A549 (cell line): Measurements from ENCODE around the gene PTGR2. TPM values are rescaled to one million over a fixed set of nuclear protein-coding genes. Genes with fewer than 3 reads are reported as not detected.
A peak's percentile ranks its signal among the peaks of the same experiment; 100 is the strongest.

Experiments
- ATAC-seq, 2 experiments: fragments of 200-7000 bp in 1 of 2; fragments of >200 bp in 1 of 2; cut with Nextera tagmentation in 1 of 2; cut with Tn5 transposase in 1 of 2; 3 replicates each; pipeline versions ENCODE4 v1.8.0 to v1.9.1; 2018 to 2020; ENCODE audit warnings: mild to moderate bottlenecking in 1 of 2, moderate library complexity in 1 of 2
- CTCF ChIA-PET: fragments of 300-600 bp; sonication (Branson Sonifier 250); formaldehyde crosslinking; extraction: SDS; loops from one replicate; lab custom pipeline; 2021; ENCODE audit warnings: antibody characterized with exemption, inconsistent platforms; lab: Yijun Ruan, JAX
- POLR2A ChIA-PET: fragments of 350-600 bp; formaldehyde crosslinking; extraction: SDS; loops from one replicate; lab custom pipeline; 2021; ENCODE audit warnings: antibody characterized with exemption, inconsistent platforms; lab: Yijun Ruan, JAX
- DNase-seq, 2 experiments: peaks; one replicate each; pipeline versions ENCODE4 v3.0.0 to v3.0.0-alpha.2; 2011 to 2016; ENCODE audit warnings: low read depth in 1 of 2, low spot score in 1 of 2
- FAIRE-seq: peaks from 2 replicates; lab custom pipeline; 2011; peaks lifted over from hg19 to GRCh38; lab: Jason Lieb, UNC
- H3K27ac ChIP-seq, 2 experiments: fragments of >200 bp; sonication (Bioruptor Twin); formaldehyde crosslinking; 3 replicates each; pipeline ENCODE4 v1.5.1; 2016 to 2017
- H3K4me1 ChIP-seq: fragments of >200 bp; sonication (Bioruptor Twin); formaldehyde crosslinking; 3 replicates; pipeline ENCODE4 v1.6.1; 2016
- H3K4me2 ChIP-seq: fragments of >200 bp; sonication (Bioruptor Twin); formaldehyde crosslinking; 3 replicates; pipeline ENCODE4 v1.6.1; 2016
- H3K4me3 ChIP-seq: fragments of >200 bp; sonication (Bioruptor Twin); formaldehyde crosslinking; 3 replicates; pipeline ENCODE4 v1.5.1; 2016
- H3K9me3 ChIP-seq: fragments of >200 bp; sonication (Bioruptor Twin); formaldehyde crosslinking; 3 replicates; pipeline ENCODE4 v1.6.1; 2016
- CBX2 ChIP-seq: fragments of 200-600 bp; sonication (generic); IDR thresholded peaks from 2 replicates; pipeline ENCODE4 v1.6.1; 2016; ENCODE audit warnings: low read depth, mild to moderate bottlenecking, borderline replicate concordance
- CEBPB ChIP-seq, 2 experiments: fragments of >200 bp in 1 of 2; sonication (Bioruptor Twin) in 1 of 2; formaldehyde crosslinking in 1 of 2; IDR thresholded peaks; 2 replicates each; pipeline ENCODE4 v1.6.1; 2012 to 2016
- CHD4 ChIP-seq: fragments of 200-600 bp; sonication (generic); IDR thresholded peaks from 2 replicates; pipeline ENCODE4 v1.6.1; 2016; ENCODE audit warnings: antibody characterized with exemption, mild to moderate bottlenecking, borderline replicate concordance
- CTCF ChIP-seq: fragments of >200 bp; sonication (Bioruptor Twin); formaldehyde crosslinking; IDR thresholded peaks from 3 replicates; pipeline ENCODE4 v1.5.1; 2016
- E2F6 ChIP-seq: IDR thresholded peaks from 2 replicates; pipeline ENCODE4 v1.6.1; 2012; ENCODE audit warnings: low read depth, borderline replicate concordance
- ELK1 ChIP-seq: fragments of 150-350 bp; IDR thresholded peaks from 2 replicates; pipeline ENCODE4 v1.6.1; 2014; ENCODE audit warnings: low read depth, mild to moderate bottlenecking, low read length
- FOSB ChIP-seq: fragments of 250-450 bp; sonication (Bioruptor Pico); IDR thresholded peaks from 2 replicates; pipeline ENCODE4 v1.5.0; 2020; ENCODE audit warnings: mild to moderate bottlenecking, moderate library complexity
- FOXS1 ChIP-seq: fragments of 250-450 bp; sonication (Bioruptor Pico); IDR thresholded peaks from 2 replicates; pipeline ENCODE4 v1.5.0; 2020; ENCODE audit warnings: mild to moderate bottlenecking, moderate library complexity
- GATA3 ChIP-seq: IDR thresholded peaks from 2 replicates; pipeline ENCODE4 v1.6.1; 2012; ENCODE audit warnings: borderline replicate concordance
- HDAC2 ChIP-seq: fragments of 200-600 bp; sonication (generic); IDR thresholded peaks from 2 replicates; pipeline ENCODE4 v1.6.1; 2016
- HES2 ChIP-seq: fragments of >200 bp; sonication (Bioruptor Twin); formaldehyde crosslinking; IDR thresholded peaks from 2 replicates; pipeline ENCODE4 v1.6.1; 2016
- KDM1A ChIP-seq: fragments of 200-600 bp; sonication (generic); IDR thresholded peaks from 2 replicates; pipeline ENCODE4 v1.6.1; 2016; ENCODE audit warnings: low read depth, mild to moderate bottlenecking
- NPAS2 ChIP-seq: fragments of 250-450 bp; sonication (Bioruptor Pico); IDR thresholded peaks from 2 replicates; pipeline ENCODE4 v1.8.0; 2022; ENCODE audit warnings: mild to moderate bottlenecking, moderate library complexity, borderline replicate concordance
- POLR2A ChIP-seq: IDR thresholded peaks from 2 replicates; pipeline ENCODE4 v1.6.1; 2012; ENCODE audit warnings: mild to moderate bottlenecking, low read length
- RAD21 ChIP-seq, 2 experiments: fragments of >200 bp in 1 of 2; sonication (Bioruptor Twin) in 1 of 2; formaldehyde crosslinking in 1 of 2; IDR thresholded peaks in 1 of 2; conservative IDR thresholded peaks in 1 of 2; 2 replicates in 1 of 2; 3 replicates in 1 of 2; pipeline ENCODE4 v1.6.1; 2012 to 2018; ENCODE audit warnings: inconsistent platforms in 1 of 2
- RARB ChIP-seq: fragments of 250-450 bp; sonication (Bioruptor Pico); IDR thresholded peaks from 2 replicates; pipeline ENCODE4 v1.8.0; 2021; ENCODE audit warnings: mild to moderate bottlenecking, moderate library complexity
- REST ChIP-seq: fragments of 200-600 bp; sonication (generic); IDR thresholded peaks from 2 replicates; pipeline ENCODE4 v1.6.1; 2016; ENCODE audit warnings: antibody characterized with exemption, mild to moderate bottlenecking, moderate library complexity
- SMC3 ChIP-seq: fragments of >200 bp; sonication (Bioruptor Twin); formaldehyde crosslinking; IDR thresholded peaks from 3 replicates; pipeline ENCODE4 v1.6.1; 2018; ENCODE audit warnings: inconsistent platforms
- SREBF2 ChIP-seq: fragments of 450-650 bp; IDR thresholded peaks from 2 replicates; pipeline ENCODE4 v1.6.1; 2014; ENCODE audit warnings: mild to moderate bottlenecking, moderate library complexity
- TP53 ChIP-seq: fragments of 250-450 bp; sonication (Bioruptor Pico); IDR thresholded peaks from 2 replicates; pipeline ENCODE4 v1.5.0; 2021; ENCODE audit warnings: mild to moderate bottlenecking, moderate library complexity
- USF2 ChIP-seq: fragments of 450-650 bp; IDR thresholded peaks from 2 replicates; pipeline ENCODE4 v1.6.1; 2014; ENCODE audit warnings: antibody characterized with exemption
- ZC3H11A ChIP-seq: fragments of 450-650 bp; IDR thresholded peaks from 2 replicates; pipeline ENCODE4 v1.6.1; 2014; ENCODE audit warnings: antibody characterized with exemption, mild to moderate bottlenecking
- ZFP36 ChIP-seq: fragments of 450-650 bp; IDR thresholded peaks from 2 replicates; pipeline ENCODE4 v1.6.1; 2014; ENCODE audit warnings: borderline replicate concordance; ENCODE audit not compliant: partially characterized antibody
- WGBS: methylation state at CpG from one replicate; pipeline ENCODE4 v1.1.6; 2017; ENCODE audit errors: missing lambda C conversion rate; 5-methylcytosine and 5-hydroxymethylcytosine counted together
- polyA plus RNA-seq, 4 experiments: library from polyadenylated mRNA; depleted of rRNA in 3 of 4; stranded (reverse); fragments of >200 nt; fragmentation: RNase III in 1 of 4; extraction: RNeasy Plus Mini Kit Qiagen cat#74134 plus additional on column Dnase treatment in 1 of 4; gene quantifications; 2 replicates in 3 of 4; 3 replicates in 1 of 4; pipeline ENCODE4 v1.2.3, GENCODE V29; 2011 to 2017

The PTGR2 gene
- polyA plus RNA-seq, 2 of the 4 experiments (the other 2 are of a cell fraction), result 13.5 to 30.5 TPM

- H3K4me2 ChIP-seq, result no peak overlapping the region
- FAIRE-seq (no peak), DNase-seq (no peak), ATAC-seq (no peak)
- ChIA-PET CTCF (interaction anchor here (0.6 to 11.9 kb wide), 6 partner anchors 28 to 97 kb away, joined by 3 to 191 read pairs (median 22); partner anchors contain the start of gene PTGR2), POLR2A (interaction anchor here (4.6 kb wide), 1 partner anchor 28 kb away, joined by 16 read pairs; the partner anchor contains the start of gene PTGR2)
- TF ChIP-seq POLR2A (no peak), ZC3H11A (no peak)
- H3K9me3 ChIP-seq, result no peaks in the 10 kb centered on the region
- 70% methylated on average over 4 of the region's 4 CpGs for WGBS
- H3K4me3 ChIP-seq, result no peak overlapping the region
- peaks cover 10% of the 10 kb centered on the region for H3K4me1 ChIP-seq
- H3K27ac ChIP-seq, result no peak overlapping the region
Measured at GRCh38 chr14:73824127-73824526, 27.5 kb upstream of the PTGR2 start.

- FAIRE-seq (no peak), DNase-seq (no peak), ATAC-seq (no peak)
- ChIA-PET POLR2A (interaction anchor here (4.6 kb wide), 1 partner anchor 27 kb away, joined by 16 read pairs; the partner anchor contains the start of gene PTGR2), CTCF (interaction anchor here (1.1 to 11.9 kb wide), 8 partner anchors 12 to 97 kb away, joined by 3 to 191 read pairs (median 12); partner anchors contain the start of gene PTGR2)
- 84% methylated on average over 8 of the region's 8 CpGs for WGBS
- Histone ChIP-seq H3K4me2 (no peak overlapping the region), H3K9me3 (no peaks in the 10 kb centered on the region), H3K4me1 (peaks cover 10% of the 10 kb centered on the region), H3K4me3 (no peak overlapping the region), H3K27ac (no peak overlapping the region; a peak in 1 of 6 replicates)
- no peak for TF ChIP-seq CHD4
- TF ChIP-seq GATA3, result no peak
- TF ChIP-seq KDM1A, result no peak
- TF ChIP-seq REST, result no peak
- TF ChIP-seq CEBPB (IDR thresholded peaks at IDR 0.05), result no peak
- TF ChIP-seq RARB (CRISPR knock-in tag), result no peak
- TF ChIP-seq SREBF2, result no peak
Measured at GRCh38 chr14:73824536-73824935, 27.1 kb upstream of the PTGR2 start.

- H3K27ac ChIP-seq, result no peak overlapping the region
- peak overlapping the region; percentile 59 for H3K4me2 ChIP-seq
- POLR2A ChIA-PET, result interaction anchor here (1.0 to 4.6 kb wide), 2 partner anchors 26 to 40 kb away, joined by 3 to 16 read pairs; partner anchors contain the start of gene PTGR2
- TF ChIP-seq RAD21 (conservative IDR thresholded peaks at IDR 0.05 in 1 of 2, IDR thresholded peaks at IDR 0.05 in 1 of 2), result peak; percentile 90 to 93
- no peak for TF ChIP-seq HES2
- no peak for TF ChIP-seq ELK1
- no peak for TF ChIP-seq CBX2
- TF ChIP-seq USF2, result no peak
- TF ChIP-seq TP53 (CRISPR knock-in tag), result no peak
- TF ChIP-seq CTCF, result peak; percentile 83
- no peak for TF ChIP-seq NPAS2
- TF ChIP-seq HDAC2, result no peak
- peak; percentile 95 for TF ChIP-seq SMC3
- no peak for TF ChIP-seq E2F6
- no peak for TF ChIP-seq ZFP36
- no peak for TF ChIP-seq FOXS1 (CRISPR knock-in tag)
- no peak for TF ChIP-seq FOSB (CRISPR knock-in tag)
- TF ChIP-seq, all 56 proteins: peak for 3
- CTCF ChIA-PET, result interaction anchor here (0.5 to 11.9 kb wide), 22 partner anchors 9 to 109 kb away, joined by 3 to 191 read pairs (median 4); partner anchors contain the start of gene PTGR2
- DNase-seq, result peak; percentile 83 to 89
- peak; percentile 93 to 94 for ATAC-seq
- Histone ChIP-seq H3K4me1 (peaks cover 10% of the 10 kb centered on the region), H3K4me3 (no peak overlapping the region), H3K9me3 (no peaks in the 10 kb centered on the region)
- FAIRE-seq, result no peak
- WGBS, result 12% methylated on average over 7 of the region's 7 CpGs
Measured at GRCh38 chr14:73825551-73826188, 26.0 kb upstream of the PTGR2 start.
